ENCODE results near the gene FAM131C.
"Not testable (repeated sequence)": the region's sequence is repeated elsewhere in the genome, so short reads cannot be mapped to it uniquely, and the experiment has no call there.

FAM131C gene

DNA sequence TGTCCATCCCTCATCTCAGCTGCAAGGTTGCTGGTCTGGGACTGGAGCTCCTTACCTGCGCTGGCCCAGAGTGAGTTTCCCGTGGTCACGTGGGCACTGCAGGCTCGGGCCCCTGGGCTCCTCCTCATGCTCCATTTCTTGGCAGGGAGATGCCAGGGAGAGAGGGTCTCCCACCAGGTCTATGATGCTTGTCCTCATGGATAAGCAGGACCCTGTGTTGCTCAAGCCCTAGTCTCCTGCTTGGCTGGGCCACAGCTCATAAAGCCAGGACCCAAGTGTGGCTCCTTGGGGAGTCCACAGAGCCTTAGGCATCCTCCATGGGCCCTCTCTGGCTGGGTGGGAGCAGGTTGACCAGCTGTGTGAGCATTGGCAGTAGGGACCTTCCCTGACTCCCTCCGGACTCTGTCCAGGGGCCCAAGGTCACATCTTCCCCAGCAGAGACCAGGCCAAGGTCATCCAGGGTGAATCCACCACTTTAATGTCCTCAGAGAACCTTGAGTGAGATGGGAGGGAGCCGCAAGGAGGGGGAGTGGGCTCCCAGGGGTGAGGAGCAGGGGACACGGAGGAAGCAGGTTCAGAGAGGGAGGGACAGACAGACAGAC lies 16.0 kb downstream of the FAM131C start:
- CTCF ChIA-PET: interaction anchor here (0.6 to 1.7 kb wide), 4 partner anchors 20 to 396 kb away, joined by 3 to 6 read pairs (median 4); no protein-coding TSS in a partner anchor
- H3K4me3 ChIP-seq (ENCODE audit: low read depth, low read length); H3K9me3 ChIP-seq (ENCODE audit: control insufficient read depth, insufficient read depth, low read depth, low read length); H3K27ac ChIP-seq (ENCODE audit: extremely low read depth, low read depth, low read length); H3K36me3 ChIP-seq (ENCODE audit: control insufficient read depth in 2 of 2, insufficient read depth in 1 of 2, low read length in 2 of 2); H3K4me1 ChIP-seq (ENCODE audit: control insufficient read depth, insufficient read depth, low read length); POLR2A ChIA-PET: not testable (repeated sequence)
- 0 out of 2 replicates have a peak, but pooled peaks have one; percentile 22 for TF ChIP-seq BCL11B (tag by site-specific recombination; IDR thresholded peaks at IDR 0.05; ENCODE audit: low read depth)

DNA sequence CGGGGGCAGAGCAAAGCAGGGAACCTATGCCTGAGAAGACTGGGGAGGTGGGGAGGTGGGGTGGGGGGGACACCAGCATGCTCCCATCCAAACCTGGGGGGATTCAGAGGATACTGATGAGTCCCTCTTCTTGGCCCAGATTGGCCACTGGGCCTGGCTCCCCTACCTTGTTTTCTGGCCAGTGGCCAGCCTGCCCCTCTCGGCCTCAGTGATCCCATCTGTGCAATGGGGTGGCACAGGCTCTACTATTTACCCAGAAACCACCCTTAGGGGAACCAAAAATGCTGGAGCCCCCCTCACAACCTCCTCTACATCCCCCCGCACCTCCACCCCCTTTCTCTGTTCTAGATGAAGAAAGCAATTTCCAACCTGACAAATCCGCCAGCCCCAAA lies 16.9 kb downstream of the FAM131C start:
- CTCF ChIA-PET: interaction anchor here (0.6 to 5.3 kb wide), 5 partner anchors 29 to 395 kb away, joined by 3 to 47 read pairs (median 4); no protein-coding TSS in a partner anchor
- POLR2A ChIA-PET: not testable (repeated sequence)

DNA sequence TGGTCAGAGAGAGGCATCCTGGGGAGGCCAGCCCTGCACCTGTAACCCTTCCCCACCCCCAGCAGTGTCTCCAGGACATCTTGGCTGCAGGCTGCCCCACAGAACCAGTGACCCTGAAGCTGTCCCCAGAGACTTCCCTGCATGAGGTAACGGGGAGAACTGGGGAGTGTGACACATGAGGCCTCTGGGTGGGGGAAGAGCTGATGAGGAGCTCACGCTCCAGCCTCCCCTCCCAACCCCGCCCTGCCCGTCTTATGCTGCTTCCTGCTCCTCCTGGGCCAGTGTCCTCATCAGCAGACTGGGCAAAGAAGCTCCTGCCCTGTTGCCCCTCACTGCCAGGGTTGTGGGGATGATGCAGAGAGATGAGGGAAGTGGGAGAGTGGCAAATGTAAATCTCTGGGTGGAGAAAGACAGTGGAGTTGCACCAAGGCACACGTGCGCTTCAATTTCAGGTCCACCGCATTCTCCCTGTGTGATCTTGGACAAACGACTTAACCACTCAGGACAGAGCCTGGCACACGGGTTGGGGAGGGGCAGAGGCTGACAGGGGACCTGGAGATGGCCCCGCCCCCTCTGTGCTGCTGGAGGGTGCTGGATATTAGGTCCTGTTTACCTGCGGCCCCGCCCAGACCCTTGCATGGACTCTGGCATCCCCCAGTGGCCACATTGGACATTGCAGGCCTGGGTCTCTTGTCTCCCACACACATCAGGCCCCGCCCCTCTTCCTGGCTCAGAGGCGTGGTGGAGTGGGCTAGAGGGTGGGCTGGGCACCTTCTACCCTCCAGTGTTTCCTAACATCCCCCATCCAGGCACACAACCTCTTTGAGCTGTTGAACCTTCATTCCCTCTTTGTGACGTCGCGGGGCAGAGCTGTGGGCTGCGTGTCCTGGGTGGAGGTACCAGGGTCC lies 17.6 kb downstream of the FAM131C start:
- no peak overlapping the region for H3K27ac ChIP-seq (ENCODE audit: extremely low read depth, low read depth, low read length)
- no peak for TF ChIP-seq ZNF239 (tag by site-specific recombination; IDR thresholded peaks at IDR 0.05)
- no peak for TF ChIP-seq HOXD13 (CRISPR knock-in tag; IDR thresholded peaks at IDR 0.05; ENCODE audit: borderline replicate concordance)
- TF ChIP-seq KLF8 (tag by site-specific recombination; IDR thresholded peaks at IDR 0.05): peak; percentile 84; the same call in 1 of the 2 replicates
- TF ChIP-seq ZFHX2 (tag by site-specific recombination; conservative IDR thresholded peaks at IDR 0.05): peak; percentile 86
- no peak; the same call in 1 of the 2 replicates for TF ChIP-seq ZNF335 (tag by site-specific recombination; conservative IDR thresholded peaks at IDR 0.05)
- TF ChIP-seq, protein P1, sequence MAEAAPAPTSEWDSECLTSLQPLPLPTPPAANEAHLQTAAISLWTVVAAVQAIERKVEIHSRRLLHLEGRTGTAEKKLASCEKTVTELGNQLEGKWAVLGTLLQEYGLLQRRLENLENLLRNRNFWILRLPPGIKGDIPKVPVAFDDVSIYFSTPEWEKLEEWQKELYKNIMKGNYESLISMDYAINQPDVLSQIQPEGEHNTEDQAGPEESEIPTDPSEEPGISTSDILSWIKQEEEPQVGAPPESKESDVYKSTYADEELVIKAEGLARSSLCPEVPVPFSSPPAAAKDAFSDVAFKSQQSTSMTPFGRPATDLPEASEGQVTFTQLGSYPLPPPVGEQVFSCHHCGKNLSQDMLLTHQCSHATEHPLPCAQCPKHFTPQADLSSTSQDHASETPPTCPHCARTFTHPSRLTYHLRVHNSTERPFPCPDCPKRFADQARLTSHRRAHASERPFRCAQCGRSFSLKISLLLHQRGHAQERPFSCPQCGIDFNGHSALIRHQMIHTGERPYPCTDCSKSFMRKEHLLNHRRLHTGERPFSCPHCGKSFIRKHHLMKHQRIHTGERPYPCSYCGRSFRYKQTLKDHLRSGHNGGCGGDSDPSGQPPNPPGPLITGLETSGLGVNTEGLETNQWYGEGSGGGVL (tag by site-specific recombination; IDR thresholded peaks at IDR 0.05): peak; percentile 60
- peak; percentile 49 for TF ChIP-seq KLF1 (tag by site-specific recombination; IDR thresholded peaks at IDR 0.05)
- TF ChIP-seq ZNF48 (tag by site-specific recombination; IDR thresholded peaks at IDR 0.05): no peak
- TF ChIP-seq BCL11B (tag by site-specific recombination; IDR thresholded peaks at IDR 0.05; ENCODE audit: low read depth): no peak
- TF ChIP-seq, protein P2, sequence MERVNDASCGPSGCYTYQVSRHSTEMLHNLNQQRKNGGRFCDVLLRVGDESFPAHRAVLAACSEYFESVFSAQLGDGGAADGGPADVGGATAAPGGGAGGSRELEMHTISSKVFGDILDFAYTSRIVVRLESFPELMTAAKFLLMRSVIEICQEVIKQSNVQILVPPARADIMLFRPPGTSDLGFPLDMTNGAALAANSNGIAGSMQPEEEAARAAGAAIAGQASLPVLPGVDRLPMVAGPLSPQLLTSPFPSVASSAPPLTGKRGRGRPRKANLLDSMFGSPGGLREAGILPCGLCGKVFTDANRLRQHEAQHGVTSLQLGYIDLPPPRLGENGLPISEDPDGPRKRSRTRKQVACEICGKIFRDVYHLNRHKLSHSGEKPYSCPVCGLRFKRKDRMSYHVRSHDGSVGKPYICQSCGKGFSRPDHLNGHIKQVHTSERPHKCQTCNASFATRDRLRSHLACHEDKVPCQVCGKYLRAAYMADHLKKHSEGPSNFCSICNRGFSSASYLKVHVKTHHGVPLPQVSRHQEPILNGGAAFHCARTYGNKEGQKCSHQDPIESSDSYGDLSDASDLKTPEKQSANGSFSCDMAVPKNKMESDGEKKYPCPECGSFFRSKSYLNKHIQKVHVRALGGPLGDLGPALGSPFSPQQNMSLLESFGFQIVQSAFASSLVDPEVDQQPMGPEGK (tag by site-specific recombination; IDR thresholded peaks at IDR 0.05): peak; percentile 66
- no peak for TF ChIP-seq ZNF843 (tag by site-specific recombination; IDR thresholded peaks at IDR 0.05)
- TF ChIP-seq SP3 (tag by site-specific recombination; IDR thresholded peaks at IDR 0.05): peak; percentile 63
- TF ChIP-seq, protein P3, sequence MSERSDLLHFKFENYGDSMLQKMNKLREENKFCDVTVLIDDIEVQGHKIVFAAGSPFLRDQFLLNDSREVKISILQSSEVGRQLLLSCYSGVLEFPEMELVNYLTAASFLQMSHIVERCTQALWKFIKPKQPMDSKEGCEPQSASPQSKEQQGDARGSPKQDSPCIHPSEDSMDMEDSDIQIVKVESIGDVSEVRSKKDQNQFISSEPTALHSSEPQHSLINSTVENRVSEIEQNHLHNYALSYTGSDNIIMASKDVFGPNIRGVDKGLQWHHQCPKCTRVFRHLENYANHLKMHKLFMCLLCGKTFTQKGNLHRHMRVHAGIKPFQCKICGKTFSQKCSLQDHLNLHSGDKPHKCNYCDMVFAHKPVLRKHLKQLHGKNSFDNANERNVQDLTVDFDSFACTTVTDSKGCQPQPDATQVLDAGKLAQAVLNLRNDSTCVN (tag by site-specific recombination; optimal IDR thresholded peaks at IDR 0.05): peak; percentile 10
- TF ChIP-seq, protein P4, sequence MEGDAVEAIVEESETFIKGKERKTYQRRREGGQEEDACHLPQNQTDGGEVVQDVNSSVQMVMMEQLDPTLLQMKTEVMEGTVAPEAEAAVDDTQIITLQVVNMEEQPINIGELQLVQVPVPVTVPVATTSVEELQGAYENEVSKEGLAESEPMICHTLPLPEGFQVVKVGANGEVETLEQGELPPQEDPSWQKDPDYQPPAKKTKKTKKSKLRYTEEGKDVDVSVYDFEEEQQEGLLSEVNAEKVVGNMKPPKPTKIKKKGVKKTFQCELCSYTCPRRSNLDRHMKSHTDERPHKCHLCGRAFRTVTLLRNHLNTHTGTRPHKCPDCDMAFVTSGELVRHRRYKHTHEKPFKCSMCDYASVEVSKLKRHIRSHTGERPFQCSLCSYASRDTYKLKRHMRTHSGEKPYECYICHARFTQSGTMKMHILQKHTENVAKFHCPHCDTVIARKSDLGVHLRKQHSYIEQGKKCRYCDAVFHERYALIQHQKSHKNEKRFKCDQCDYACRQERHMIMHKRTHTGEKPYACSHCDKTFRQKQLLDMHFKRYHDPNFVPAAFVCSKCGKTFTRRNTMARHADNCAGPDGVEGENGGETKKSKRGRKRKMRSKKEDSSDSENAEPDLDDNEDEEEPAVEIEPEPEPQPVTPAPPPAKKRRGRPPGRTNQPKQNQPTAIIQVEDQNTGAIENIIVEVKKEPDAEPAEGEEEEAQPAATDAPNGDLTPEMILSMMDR (tag by site-specific recombination; IDR thresholded peaks at IDR 0.05): peak; percentile 90
- TF ChIP-seq, protein P5, sequence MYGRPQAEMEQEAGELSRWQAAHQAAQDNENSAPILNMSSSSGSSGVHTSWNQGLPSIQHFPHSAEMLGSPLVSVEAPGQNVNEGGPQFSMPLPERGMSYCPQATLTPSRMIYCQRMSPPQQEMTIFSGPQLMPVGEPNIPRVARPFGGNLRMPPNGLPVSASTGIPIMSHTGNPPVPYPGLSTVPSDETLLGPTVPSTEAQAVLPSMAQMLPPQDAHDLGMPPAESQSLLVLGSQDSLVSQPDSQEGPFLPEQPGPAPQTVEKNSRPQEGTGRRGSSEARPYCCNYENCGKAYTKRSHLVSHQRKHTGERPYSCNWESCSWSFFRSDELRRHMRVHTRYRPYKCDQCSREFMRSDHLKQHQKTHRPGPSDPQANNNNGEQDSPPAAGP (tag by site-specific recombination; IDR thresholded peaks at IDR 0.05): peak; percentile 62
- TF ChIP-seq KLF7 (tag by site-specific recombination; IDR thresholded peaks at IDR 0.05; ENCODE audit: borderline replicate concordance): peak; percentile 77; the same call in 1 of the 2 replicates
- 0 out of 2 replicates have a peak, but pooled peaks have one; percentile 35 for TF ChIP-seq ZNF2 (tag by site-specific recombination; IDR thresholded peaks at IDR 0.05)
- peak; percentile 32; the same call in 1 of the 2 replicates for TF ChIP-seq ZFP37 (tag by site-specific recombination; IDR thresholded peaks at IDR 0.05)
- TF ChIP-seq ZEB2 (tag by site-specific recombination; IDR thresholded peaks at IDR 0.05): peak; percentile 70

More for the DNA sequence above, 16.9 kb downstream of the FAM131C start:
- not testable (repeated sequence) for H3K36me3 ChIP-seq (ENCODE audit: control insufficient read depth in 2 of 2, insufficient read depth in 1 of 2, low read length in 2 of 2); H3K4me3 ChIP-seq (ENCODE audit: low read depth, low read length); H3K9me3 ChIP-seq (ENCODE audit: control insufficient read depth, insufficient read depth, low read depth, low read length); H3K27ac ChIP-seq (ENCODE audit: extremely low read depth, low read depth, low read length); H3K4me1 ChIP-seq (ENCODE audit: control insufficient read depth, insufficient read depth, low read length)

More for the DNA sequence above, 17.6 kb downstream of the FAM131C start:
- Histone ChIP-seq H3K4me3 (ENCODE audit: low read depth, low read length) (no peak overlapping the region), H3K9me3 (ENCODE audit: control insufficient read depth, insufficient read depth, low read depth, low read length) (no peaks in the 10 kb centered on the region), H3K4me1 (ENCODE audit: control insufficient read depth, insufficient read depth, low read length) (no peaks in the 10 kb centered on the region), H3K36me3 (ENCODE audit: control insufficient read depth in 2 of 2, insufficient read depth in 1 of 2, low read length in 2 of 2) (no peaks in the 10 kb centered on the region)
- CTCF ChIA-PET: interaction anchor here (0.6 to 5.3 kb wide), 9 partner anchors 9 to 308 kb away, joined by 3 to 47 read pairs (median 5); partner anchors contain the start of gene FAM131C
- POLR2A ChIA-PET: interaction anchor here (0.6 kb wide), 1 partner anchor 80 kb away, joined by 3 read pairs; no protein-coding TSS in a partner anchor
